AG09319 (cell line): ENCODE data around the gene KLF6.

ENCODE experiments used
- DNase-seq: peaks from one replicate; pipeline ENCODE4 v3.0.0-alpha.2; 2010; ENCODE audit warnings: low read depth; ENCODE audit errors: extremely low read depth
- TF ChIP-seq, protein P1 (sequence below): IDR thresholded peaks from 2 replicates; pipeline ENCODE4 v1.5.1; 2011; ENCODE audit warnings: low read depth, mild to moderate bottlenecking, inconsistent platforms, low read length, moderate library complexity

Gene KLF6

DNA sequence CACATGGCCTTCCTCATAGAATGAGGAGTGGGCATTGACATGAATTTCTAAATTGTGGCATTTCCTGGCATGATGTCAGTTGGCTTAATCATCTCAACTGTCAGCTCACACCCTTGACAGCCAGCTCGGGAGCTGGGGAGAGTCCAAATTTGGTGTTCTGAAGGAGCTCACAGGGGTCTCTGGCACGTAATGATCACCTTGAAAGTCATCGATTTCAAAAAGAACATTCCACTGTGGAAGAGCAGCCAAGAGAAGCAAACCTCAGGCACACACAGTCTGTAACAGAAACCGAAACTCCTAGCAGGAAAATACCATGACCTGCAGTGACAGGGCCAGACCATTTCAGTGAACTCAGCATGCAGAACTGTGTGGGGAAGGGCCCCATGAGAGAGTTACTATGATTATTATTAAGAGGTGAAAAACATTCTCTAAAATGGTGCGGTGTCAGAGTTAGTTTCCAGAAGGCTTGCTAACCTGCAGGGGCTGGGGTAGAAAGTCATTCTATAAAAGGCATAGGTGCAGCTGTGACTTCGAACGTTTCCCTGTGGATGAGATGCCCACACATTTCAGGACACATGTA lies 26.4 kb upstream of the KLF6 start:
- TF ChIP-seq, protein P1, sequence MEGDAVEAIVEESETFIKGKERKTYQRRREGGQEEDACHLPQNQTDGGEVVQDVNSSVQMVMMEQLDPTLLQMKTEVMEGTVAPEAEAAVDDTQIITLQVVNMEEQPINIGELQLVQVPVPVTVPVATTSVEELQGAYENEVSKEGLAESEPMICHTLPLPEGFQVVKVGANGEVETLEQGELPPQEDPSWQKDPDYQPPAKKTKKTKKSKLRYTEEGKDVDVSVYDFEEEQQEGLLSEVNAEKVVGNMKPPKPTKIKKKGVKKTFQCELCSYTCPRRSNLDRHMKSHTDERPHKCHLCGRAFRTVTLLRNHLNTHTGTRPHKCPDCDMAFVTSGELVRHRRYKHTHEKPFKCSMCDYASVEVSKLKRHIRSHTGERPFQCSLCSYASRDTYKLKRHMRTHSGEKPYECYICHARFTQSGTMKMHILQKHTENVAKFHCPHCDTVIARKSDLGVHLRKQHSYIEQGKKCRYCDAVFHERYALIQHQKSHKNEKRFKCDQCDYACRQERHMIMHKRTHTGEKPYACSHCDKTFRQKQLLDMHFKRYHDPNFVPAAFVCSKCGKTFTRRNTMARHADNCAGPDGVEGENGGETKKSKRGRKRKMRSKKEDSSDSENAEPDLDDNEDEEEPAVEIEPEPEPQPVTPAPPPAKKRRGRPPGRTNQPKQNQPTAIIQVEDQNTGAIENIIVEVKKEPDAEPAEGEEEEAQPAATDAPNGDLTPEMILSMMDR: no peak
- no peak for DNase-seq

DNA sequence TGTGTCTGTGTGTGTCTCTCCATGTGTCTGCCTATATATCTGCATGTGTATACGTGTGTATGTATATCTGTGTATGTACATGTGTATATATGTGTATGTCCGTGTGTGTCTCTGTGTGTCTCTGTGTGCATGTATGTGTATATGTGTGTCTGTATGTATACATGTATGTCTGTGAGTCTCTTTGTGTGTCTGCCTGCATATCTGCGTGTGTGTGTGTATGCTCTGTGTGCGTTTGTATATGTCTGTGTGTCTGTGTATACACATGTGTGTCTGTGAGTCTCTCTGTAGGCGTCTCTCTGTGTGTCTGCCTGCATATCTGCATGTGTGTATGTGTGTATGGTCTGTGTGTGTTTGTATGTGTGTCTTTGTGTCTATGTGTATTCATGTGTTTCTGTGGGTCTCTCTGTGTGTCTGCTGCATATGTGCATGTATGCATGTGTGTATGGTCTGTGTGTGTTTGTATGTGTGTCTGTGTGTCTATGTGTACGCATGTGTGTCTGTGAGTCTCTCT lies 23.7 kb upstream of the KLF6 start:
- TF ChIP-seq, protein P1: no peak
- no peak for DNase-seq

DNA sequence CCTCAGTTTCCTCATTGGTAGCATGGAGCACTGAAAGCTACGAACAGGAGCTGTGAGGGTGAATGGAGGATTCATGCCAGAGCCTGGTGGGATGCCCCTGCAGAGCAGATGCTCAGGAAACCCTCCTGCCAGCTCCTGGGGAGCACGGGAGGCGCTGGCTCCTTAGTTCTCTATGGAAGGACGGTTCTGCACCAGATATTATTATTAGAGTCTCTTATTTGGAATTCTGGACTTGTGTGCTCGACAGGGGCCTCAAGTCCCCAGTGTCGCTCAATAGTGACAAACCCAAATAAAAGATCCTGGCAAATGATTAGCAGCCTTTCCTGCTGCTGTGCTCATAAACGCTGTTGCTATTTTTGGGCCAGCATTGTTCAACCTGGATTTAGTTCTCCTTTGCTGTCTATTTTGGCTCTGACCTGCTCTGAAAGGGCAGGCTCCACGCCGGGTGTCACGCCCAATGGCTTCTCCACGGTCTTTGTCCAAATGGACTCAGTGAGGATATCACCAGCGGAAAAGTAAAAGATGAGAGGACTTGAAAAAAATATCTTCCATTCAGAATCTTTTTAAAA lies 23.0 kb upstream of the KLF6 start:
- no peak for DNase-seq
- TF ChIP-seq, protein P1: no peak

DNA sequence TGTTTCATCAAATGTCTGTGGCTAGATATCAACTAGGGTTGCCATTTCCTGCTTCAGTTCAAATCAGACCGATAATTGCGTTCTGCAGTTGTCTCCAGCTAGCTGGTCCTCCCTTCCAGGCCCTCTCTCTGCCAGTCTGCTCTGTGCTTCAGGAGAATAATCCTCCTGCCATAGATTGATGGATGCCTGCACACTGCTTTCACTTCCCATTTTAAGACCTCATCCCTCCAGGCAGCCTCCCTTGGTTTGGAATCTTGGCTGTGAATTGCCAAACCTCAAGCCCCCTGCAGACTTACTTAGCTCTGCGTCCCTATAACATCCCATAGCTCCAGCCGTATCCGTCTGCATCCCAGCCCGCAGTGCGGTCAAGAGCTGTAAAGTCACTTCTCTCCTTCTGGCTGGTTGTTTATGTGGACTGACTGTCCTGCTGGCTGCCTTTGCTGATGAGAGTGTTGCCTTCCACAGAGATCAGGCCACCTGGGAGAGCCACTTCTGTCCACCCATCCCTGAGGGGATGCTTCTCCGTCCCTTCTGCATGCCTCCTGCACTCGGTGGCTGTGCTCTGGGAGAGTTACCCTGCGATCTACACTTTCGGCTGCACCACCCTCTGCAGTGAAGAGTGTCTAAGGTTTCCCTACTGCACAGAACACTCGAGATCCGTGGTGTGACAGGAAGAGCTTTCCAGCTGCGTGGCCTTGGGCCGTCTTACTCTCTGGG lies 22.4 kb upstream of the KLF6 start:
- no peak for DNase-seq
- TF ChIP-seq, protein P1: no peak

DNA sequence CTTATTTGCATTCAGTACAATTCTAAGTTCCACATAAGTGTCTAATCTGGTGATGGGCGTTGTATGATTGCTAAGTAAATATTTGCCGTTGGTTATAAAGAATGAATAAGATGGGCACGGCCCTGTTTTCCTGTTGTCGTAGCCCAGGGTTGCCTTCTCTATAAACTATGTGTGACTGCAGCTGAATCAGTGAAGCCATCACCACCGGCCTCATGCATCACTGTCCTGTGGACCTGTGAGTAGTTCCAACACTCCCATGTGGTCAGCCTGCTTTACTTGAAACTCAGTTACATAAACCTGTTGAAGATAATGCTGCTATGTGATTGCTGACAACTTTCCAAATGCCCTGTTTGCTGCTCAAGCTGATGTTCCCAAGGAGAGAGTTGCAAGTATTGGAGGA lies 21.6 kb upstream of the KLF6 start:
- DNase-seq: no peak
- TF ChIP-seq, protein P1: no peak

DNA sequence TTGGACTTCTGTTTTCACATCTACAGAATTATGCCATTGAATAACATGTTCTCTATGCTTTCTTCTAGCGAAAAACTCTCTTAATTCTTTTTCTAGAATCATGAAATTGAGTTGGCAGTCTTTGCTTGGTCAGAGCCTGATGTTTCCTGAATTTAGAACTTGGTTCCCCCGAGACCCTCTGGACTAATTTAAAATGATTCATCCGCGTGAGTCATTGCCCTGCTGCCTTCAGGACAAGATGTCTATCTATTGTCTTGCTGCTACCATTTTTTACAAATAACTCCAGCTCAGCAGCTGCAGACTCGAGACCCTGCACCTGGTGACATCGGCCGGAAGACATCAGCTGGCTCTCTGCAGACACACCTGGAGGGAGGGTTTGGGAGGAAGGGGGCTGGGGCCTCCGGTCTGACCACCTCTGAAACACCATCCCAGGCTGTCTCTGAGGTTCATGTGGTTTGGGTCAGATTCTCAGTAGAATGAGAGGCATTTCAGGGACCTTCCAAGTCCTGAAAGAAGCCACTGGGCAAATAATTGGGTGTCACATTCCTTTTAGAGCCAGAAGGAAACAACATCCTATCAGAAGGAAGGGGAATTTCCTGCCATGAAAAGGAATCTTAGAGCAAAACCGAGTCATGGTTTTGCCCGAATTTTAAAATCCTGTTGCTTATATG lies 20.9 kb upstream of the KLF6 start:
- TF ChIP-seq, protein P1: no peak
- no peak for DNase-seq
